Measurements from ENCODE around the gene MTCL1.

MTCL1 gene

GRCh38 chr18:8791171-8791651 lies 85.9 kb downstream of the MTCL1 start:
- no peak for TF ChIP-seq POLR2AphosphoS5 (IDR thresholded peaks at IDR 0.05; ENCODE audit: low read depth, low read length)
- no peak for TF ChIP-seq FOXP2 (optimal IDR thresholded peaks at IDR 0.05; ENCODE audit: borderline replicate concordance, extremely low read depth, extremely low read length, insufficient read depth)
- TF ChIP-seq SIN3A (IDR thresholded peaks at IDR 0.05; ENCODE audit: borderline replicate concordance, insufficient read depth, low read length): no peak
- TF ChIP-seq REST (IDR thresholded peaks at IDR 0.05; ENCODE audit: insufficient read depth in 1 of 2, low read depth in 2 of 2, low read length in 2 of 2): no peak
- TF ChIP-seq TAF1 (IDR thresholded peaks at IDR 0.05; ENCODE audit: borderline replicate concordance, insufficient read depth, low read length): no peak

GRCh38 chr18:8792688-8793316 lies 87.4 kb downstream of the MTCL1 start:
- no peak for TF ChIP-seq TAF1 (IDR thresholded peaks at IDR 0.05; ENCODE audit: borderline replicate concordance, insufficient read depth, low read length)
- no peak for TF ChIP-seq POLR2AphosphoS5 (IDR thresholded peaks at IDR 0.05; ENCODE audit: low read depth, low read length)
- no peak for TF ChIP-seq REST (IDR thresholded peaks at IDR 0.05; ENCODE audit: insufficient read depth in 1 of 2, low read depth in 2 of 2, low read length in 2 of 2)
- TF ChIP-seq FOXP2 (optimal IDR thresholded peaks at IDR 0.05; ENCODE audit: borderline replicate concordance, extremely low read depth, extremely low read length, insufficient read depth): no peak
- TF ChIP-seq SIN3A (IDR thresholded peaks at IDR 0.05; ENCODE audit: borderline replicate concordance, insufficient read depth, low read length): no peak

GRCh38 chr18:8793445-8794155 lies 88.2 kb downstream of the MTCL1 start:
- TF ChIP-seq FOXP2 (optimal IDR thresholded peaks at IDR 0.05; ENCODE audit: borderline replicate concordance, extremely low read depth, extremely low read length, insufficient read depth) (no peak), POLR2AphosphoS5 (IDR thresholded peaks at IDR 0.05; ENCODE audit: low read depth, low read length) (no peak), REST (IDR thresholded peaks at IDR 0.05; ENCODE audit: insufficient read depth in 1 of 2, low read depth in 2 of 2, low read length in 2 of 2) (no peak), SIN3A (IDR thresholded peaks at IDR 0.05; ENCODE audit: borderline replicate concordance, insufficient read depth, low read length) (no peak), TAF1 (IDR thresholded peaks at IDR 0.05; ENCODE audit: borderline replicate concordance, insufficient read depth, low read length) (no peak)

- TF ChIP-seq FOXP2 (optimal IDR thresholded peaks at IDR 0.05; ENCODE audit: borderline replicate concordance, extremely low read depth, extremely low read length, insufficient read depth) (no peak), REST (IDR thresholded peaks at IDR 0.05; ENCODE audit: insufficient read depth in 1 of 2, low read depth in 2 of 2, low read length in 2 of 2) (no peak), SIN3A (IDR thresholded peaks at IDR 0.05; ENCODE audit: borderline replicate concordance, insufficient read depth, low read length) (no peak), TAF1 (IDR thresholded peaks at IDR 0.05; ENCODE audit: borderline replicate concordance, insufficient read depth, low read length) (no peak), POLR2AphosphoS5 (IDR thresholded peaks at IDR 0.05; ENCODE audit: low read depth, low read length) (no peak)
These were observed 89.0 kb downstream of the MTCL1 start for GRCh38 chr18:8794156-8794933.

Measured in PFSK-1 (cell line).